H1 (cell line): ENCODE results near the gene GLOD4. TPM values are rescaled to one million over a fixed set of nuclear protein-coding genes. Genes with fewer than 3 reads are reported as not detected.

Experiments used
- CTCF ChIP-seq, 3 experiments: IDR thresholded peaks; 1 replicate in 2 of 3; 2 replicates in 1 of 3; pipeline versions ENCODE4 v1.5.1 to v1.6.1; 2011; ENCODE audit warnings: low read length in 3 of 3, mild to moderate bottlenecking in 3 of 3, inconsistent platforms in 2 of 3, low read depth in 1 of 3, moderate library complexity in 1 of 3; ENCODE audit not compliant: insufficient read depth in 1 of 3; ENCODE audit errors: control extremely low read depth in 1 of 3
- polyA plus RNA-seq, 7 experiments: library from polyadenylated mRNA; depleted of rRNA in 3 of 7; stranded (reverse) in 5 of 7; unstranded in 2 of 7; fragments of >200 nt in 5 of 7; fragments of 200-250 nt in 2 of 7; gene quantifications; 1 replicate in 5 of 7; 2 replicates in 1 of 7; 4 replicates in 1 of 7; pipeline versions ENCODE4 v1.2.1 to v1.2.3, GENCODE V29; 2011 to 2013; ENCODE audit warnings: missing spikeins in 2 of 7, mixed read lengths in 2 of 7
- total RNA-seq: library from RNA; stranded (reverse); fragmentation: NEBNext Ultra II Directional; extraction: Animal tissue kit (Norgen Biotek cat#: 25700); gene quantifications from 2 replicates; pipeline ENCODE4 v1.2.1, GENCODE V29; 2021

The GLOD4 gene
- total and polyA plus RNA-seq, 2 of the 8 experiments (the other 6 are each of a cell fraction or from before 2014, with no cell fraction given): 36.8 to 81.3 TPM

- no peak for TF ChIP-seq CTCF (IDR thresholded peaks at IDR 0.05; ENCODE audit: control extremely low read depth in 1 of 3, insufficient read depth in 1 of 3, low read depth in 1 of 3, low read length in 3 of 3)
- TF ChIP-seq, all 59 proteins: peak for 0
These were observed 30.6 kb upstream of the GLOD4 start (continued) for GRCh38 chr17:812638-813204.
